HepG2 (cell line): ENCODE results near the gene TOM1L1. TPM values are rescaled to one million over a fixed set of nuclear protein-coding genes. Genes with fewer than 3 reads are reported as not detected.

Experiments
- ETS1 ChIP-seq: sonication (generic); formaldehyde crosslinking; IDR thresholded peaks from 2 replicates; pipeline ENCODE4 v1.4.0; 2020; ENCODE audit warnings: missing genetic modification reagents
- FOXC1 ChIP-seq: sonication (generic); formaldehyde crosslinking; IDR thresholded peaks from 2 replicates; pipeline ENCODE4 v1.8.0; 2022; ENCODE audit warnings: mild to moderate bottlenecking, missing genetic modification reagents, borderline replicate concordance
- FOXP1 ChIP-seq, 2 experiments: fragments of 450-650 bp in 1 of 2; IDR thresholded peaks; 2 replicates each; pipeline ENCODE4 v1.6.1; 2017 to 2018; ENCODE audit warnings: antibody characterized with exemption in 1 of 2
- KDM3A ChIP-seq: IDR thresholded peaks from 2 replicates; pipeline ENCODE4 v1.6.1; 2018; ENCODE audit warnings: low read depth, missing compliant biosample characterization
- MBNL3 ChIP-seq: fragments of 250-450 bp; sonication (Bioruptor Pico); conservative IDR thresholded peaks from 2 replicates; pipeline ENCODE4 v1.8.0; 2022; ENCODE audit warnings: mild to moderate bottlenecking, inconsistent platforms
- NFKB2 ChIP-seq: sonication (generic); formaldehyde crosslinking; IDR thresholded peaks from 2 replicates; pipeline ENCODE4 v1.4.0; 2020; ENCODE audit warnings: missing genetic modification reagents, borderline replicate concordance
- PHF5A ChIP-seq: IDR thresholded peaks from one replicate; pipeline ENCODE4 v1.6.1; 2018; ENCODE audit warnings: low read depth, missing genetic modification reagents; ENCODE audit not compliant: unreplicated experiment
- PPARG ChIP-seq: conservative IDR thresholded peaks from 2 replicates; pipeline ENCODE4 v1.6.1; 2016; ENCODE audit warnings: missing biosample characterization, missing genetic modification reagents
- SATB2 ChIP-seq: sonication (generic); formaldehyde crosslinking; IDR thresholded peaks from 2 replicates; pipeline ENCODE4 v1.5.0; 2020; ENCODE audit warnings: missing genetic modification reagents
- SIX1 ChIP-seq: sonication (generic); formaldehyde crosslinking; IDR thresholded peaks from 2 replicates; pipeline ENCODE4 v1.4.0; 2020; ENCODE audit warnings: missing genetic modification reagents, borderline replicate concordance
- ZBTB10 ChIP-seq: sonication (generic); formaldehyde crosslinking; IDR thresholded peaks from 2 replicates; pipeline ENCODE4 v1.4.0; 2020; ENCODE audit warnings: missing genetic modification reagents, borderline replicate concordance
- ZBTB39 ChIP-seq: sonication (generic); formaldehyde crosslinking; IDR thresholded peaks from 2 replicates; pipeline ENCODE4 v1.5.0; 2020; ENCODE audit warnings: missing genetic modification reagents
- ZC3H13 ChIP-seq: sonication (generic); formaldehyde crosslinking; IDR thresholded peaks from 2 replicates; pipeline ENCODE4 v1.8.1; 2023; ENCODE audit warnings: mild to moderate bottlenecking, missing genetic modification reagents, moderate library complexity
- ZNF451 ChIP-seq: sonication (generic); formaldehyde crosslinking; IDR thresholded peaks from 2 replicates; pipeline ENCODE4 v1.5.0; 2020; ENCODE audit warnings: mild to moderate bottlenecking, missing genetic modification reagents
- ZNF546 ChIP-seq: sonication (generic); formaldehyde crosslinking; conservative IDR thresholded peaks from 2 replicates; pipeline ENCODE4 v1.8.1; 2023; ENCODE audit warnings: mild to moderate bottlenecking, missing genetic modification reagents
- ZNF652 ChIP-seq: IDR thresholded peaks from 2 replicates; pipeline ENCODE4 v1.6.1; 2016; ENCODE audit warnings: low read depth, borderline replicate concordance
- ZNF782 ChIP-seq: sonication (generic); formaldehyde crosslinking; IDR thresholded peaks from 2 replicates; pipeline ENCODE4 v1.4.0; 2020; ENCODE audit warnings: missing genetic modification reagents, mild to moderate bottlenecking, borderline replicate concordance
- ZXDC ChIP-seq: sonication (generic); formaldehyde crosslinking; IDR thresholded peaks from 2 replicates; pipeline ENCODE4 v1.5.0; 2020; ENCODE audit warnings: mild to moderate bottlenecking, missing genetic modification reagents
- polyA plus RNA-seq, 8 experiments: library from polyadenylated mRNA; depleted of rRNA in 3 of 8; stranded (reverse) in 7 of 8; unstranded in 1 of 8; fragments of >200 nt; fragmentation: Illumina TruSeq in 4 of 8; extraction: Trizol in 4 of 8; gene quantifications; 2 replicates each; pipeline versions ENCODE4 v1.2.1 to v1.2.3, GENCODE V29; 2011 to 2016; ENCODE audit warnings: low read depth in 4 of 8, missing spikeins in 1 of 8, mixed read lengths in 1 of 8; ENCODE audit not compliant: insufficient read depth in 1 of 8
- total RNA-seq, 5 experiments: library from RNA; depleted of rRNA; stranded (reverse); fragments of >200 nt; fragmentation: Illumina TruSeq; extraction: Trizol; gene quantifications; 2 replicates each; pipeline ENCODE4 v1.2.3, GENCODE V29; 2016; ENCODE audit warnings: low read depth in 1 of 5

The TOM1L1 gene
- total and polyA plus RNA-seq, 2 of the 13 experiments (the other 11 are each of a cell fraction or from before 2014, with no cell fraction given), result 45.3 to 51.3 TPM

- TF ChIP-seq ZNF451 (peak; percentile 85; the same call in 1 of the 2 replicates), MBNL3 (CRISPR knock-in tag) (no peak), PHF5A (CRISPR knock-in tag) (peak; percentile 55), ZC3H13 (CRISPR knock-in tag) (peak; percentile 92), ZBTB39 (CRISPR knock-in tag) (no peak), SATB2 (CRISPR knock-in tag) (no peak), ZNF782 (CRISPR knock-in tag) (no peak), ZNF546 (CRISPR knock-in tag) (no peak), PPARG (0 out of 2 replicates have a peak, but pooled peaks have one; percentile 15), FOXC1 (CRISPR knock-in tag) (no peak; the same call in 1 of the 2 replicates), NFKB2 (CRISPR knock-in tag) (peak; percentile 79; the same call in 1 of the 2 replicates), ZNF652 (CRISPR knock-in tag) (no peak), FOXP1 (IDR thresholded peaks at IDR 0.05) (no peak), FOXP1 (CRISPR knock-in tag; IDR thresholded peaks at IDR 0.05) (no peak), ETS1 (CRISPR knock-in tag) (no peak), SIX1 (CRISPR knock-in tag) (no peak; the same call in 1 of the 2 replicates), ZXDC (CRISPR knock-in tag) (0 out of 2 replicates have a peak, but pooled peaks have one; percentile 60), ZBTB10 (CRISPR knock-in tag) (no peak), KDM3A (0 out of 2 replicates have a peak, but pooled peaks have one; percentile 19)
Observed at GRCh38 chr17:54900457-54901229, at the start of gene TOM1L1 (continued).
